H9 (cell line): ENCODE measurements around the gene TRIM52. TPM values are rescaled to one million over a fixed set of nuclear protein-coding genes. Genes with fewer than 3 reads are reported as not detected.

Experiments
- DNase-seq: peaks from one replicate; pipeline ENCODE4 v3.0.0-alpha.2; 2017
- H2AFZ ChIP-seq: one replicate; pipeline ENCODE4 v1.6.1; 2013; ENCODE audit warnings: mild to moderate bottlenecking, low read length, control low read depth, moderate library complexity
- H2AK5ac ChIP-seq: 2 replicates; pipeline ENCODE4 v1.6.1; 2013; ENCODE audit warnings: low read length, control low read depth, mixed read lengths; ENCODE audit not compliant: insufficient read length
- H2BK120ac ChIP-seq: one replicate; pipeline ENCODE4 v1.6.1; 2013; ENCODE audit warnings: low read depth, mild to moderate bottlenecking, low read length, control low read depth, inconsistent platforms; ENCODE audit not compliant: poor library complexity, severe bottlenecking
- H2BK12ac ChIP-seq: 2 replicates; pipeline ENCODE4 v1.6.1; 2013; ENCODE audit warnings: low read length, control low read depth, mixed read lengths, low read depth; ENCODE audit not compliant: insufficient read length
- H2BK15ac ChIP-seq: 2 replicates; pipeline ENCODE4 v1.6.1; 2013; ENCODE audit warnings: low read depth, low read length, control low read depth
- H2BK20ac ChIP-seq: one replicate; pipeline ENCODE4 v1.6.1; 2013; ENCODE audit warnings: low read depth, mild to moderate bottlenecking, low read length, control low read depth, inconsistent platforms; ENCODE audit not compliant: poor library complexity, severe bottlenecking
- H2BK5ac ChIP-seq: 2 replicates; pipeline ENCODE4 v1.6.1; 2013; ENCODE audit warnings: low read length, control low read depth, mixed read lengths; ENCODE audit not compliant: insufficient read length
- H3K14ac ChIP-seq: 2 replicates; pipeline ENCODE4 v1.6.1; 2013; ENCODE audit warnings: low read length, control low read depth; ENCODE audit not compliant: insufficient read depth
- H3K18ac ChIP-seq: 2 replicates; pipeline ENCODE4 v1.6.1; 2013; ENCODE audit warnings: low read depth, mild to moderate bottlenecking, mixed read lengths, low read length, control low read depth; ENCODE audit not compliant: insufficient read length
- H3K23ac ChIP-seq: 2 replicates; pipeline ENCODE4 v1.6.1; 2013; ENCODE audit warnings: low read length, control low read depth, mixed read lengths, low read depth; ENCODE audit not compliant: insufficient read length
- H3K23me2 ChIP-seq: 2 replicates; pipeline ENCODE4 v1.6.1; 2013; ENCODE audit warnings: low read depth, mild to moderate bottlenecking, mixed read lengths, low read length, control low read depth; ENCODE audit not compliant: insufficient read length, poor library complexity, severe bottlenecking
- H3K27ac ChIP-seq: 2 replicates; pipeline ENCODE4 v1.5.1; 2013; ENCODE audit warnings: low read length, control low read depth, mixed read lengths, low read depth; ENCODE audit not compliant: insufficient read length
- H3K27me3 ChIP-seq: 2 replicates; pipeline ENCODE4 v1.6.1; 2013; ENCODE audit warnings: low read length, control low read depth, inconsistent platforms; ENCODE audit not compliant: insufficient read depth
- H3K4ac ChIP-seq: 2 replicates; pipeline ENCODE4 v1.6.1; 2013; ENCODE audit warnings: low read depth, mild to moderate bottlenecking, control low read depth, inconsistent platforms, low read length, moderate library complexity
- H3K4me1 ChIP-seq: 2 replicates; pipeline ENCODE4 v1.6.1; 2013; ENCODE audit warnings: low read length, control low read depth, inconsistent platforms; ENCODE audit not compliant: insufficient read depth
- H3K4me2 ChIP-seq: 2 replicates; pipeline ENCODE4 v1.6.1; 2013; ENCODE audit warnings: low read length, control low read depth, mixed read lengths; ENCODE audit not compliant: insufficient read length, insufficient read depth
- H3K56ac ChIP-seq: 2 replicates; pipeline ENCODE4 v1.6.1; 2013; ENCODE audit warnings: low read depth, mild to moderate bottlenecking, mixed read lengths, low read length, control low read depth; ENCODE audit not compliant: insufficient read length
- H3K79me1 ChIP-seq: 2 replicates; pipeline ENCODE4 v1.6.1; 2013; ENCODE audit warnings: low read depth, mild to moderate bottlenecking, moderate library complexity, low read length, control low read depth, inconsistent platforms; ENCODE audit not compliant: insufficient read depth, poor library complexity, severe bottlenecking
- H3K79me2 ChIP-seq: 2 replicates; pipeline ENCODE4 v1.6.1; 2013; ENCODE audit warnings: low read length, control low read depth, inconsistent platforms; ENCODE audit not compliant: insufficient read depth
- H3K9ac ChIP-seq: 2 replicates; pipeline ENCODE4 v1.6.1; 2013; ENCODE audit warnings: low read length, control low read depth, mixed read lengths; ENCODE audit not compliant: insufficient read length; ENCODE audit errors: extremely low read depth
- H3K9me3 ChIP-seq: one replicate; pipeline ENCODE4 v1.6.1; 2013; ENCODE audit warnings: low read depth, low read length, inconsistent platforms; ENCODE audit not compliant: control insufficient read depth
- H3T11ph ChIP-seq: one replicate; pipeline ENCODE4 v1.6.1; 2013; ENCODE audit warnings: mild to moderate bottlenecking, low read length, control low read depth, inconsistent platforms
- H4K20me1 ChIP-seq: one replicate; pipeline ENCODE4 v1.6.1; 2013; ENCODE audit not compliant: control insufficient read depth, insufficient read length, insufficient read depth
- H4K5ac ChIP-seq: 2 replicates; pipeline ENCODE4 v1.6.1; 2013; ENCODE audit warnings: low read depth, mild to moderate bottlenecking, mixed read lengths, low read length, control low read depth; ENCODE audit not compliant: insufficient read length
- H4K8ac ChIP-seq: replicated peaks from 2 replicates; pipeline ENCODE4 v1.6.1; 2013; ENCODE audit warnings: low read length, control low read depth, mixed read lengths, low read depth; ENCODE audit not compliant: insufficient read length
- H4K91ac ChIP-seq: 2 replicates; pipeline ENCODE4 v1.6.1; 2013; ENCODE audit warnings: low read depth, mild to moderate bottlenecking, moderate library complexity, mixed read lengths, low read length, control low read depth; ENCODE audit not compliant: insufficient read length
- H3K27ac Mint-ChIP-seq, 3 experiments: 2 replicates in 2 of 3; 3 replicates in 1 of 3; pipeline ENCODE4 v1.8.0; 2020 to 2021; ENCODE audit warnings: mixed read lengths in 3 of 3, mild to moderate bottlenecking in 1 of 3, moderate library complexity in 1 of 3
- H3K27me3 Mint-ChIP-seq: 2 replicates; pipeline ENCODE4 v1.8.0; 2021; ENCODE audit warnings: low read depth, mild to moderate bottlenecking, moderate library complexity, mixed read lengths
- H3K36me3 Mint-ChIP-seq, 3 experiments: 2 replicates in 2 of 3; 3 replicates in 1 of 3; pipeline ENCODE4 v1.8.0; 2020 to 2021; ENCODE audit warnings: low read depth in 3 of 3, mixed read lengths in 3 of 3; ENCODE audit not compliant: insufficient read depth in 1 of 3
- H3K4me1 Mint-ChIP-seq, 2 experiments: 2 replicates each; pipeline ENCODE4 v1.8.0; 2020; ENCODE audit warnings: mixed read lengths in 2 of 2
- H3K4me3 Mint-ChIP-seq, 2 experiments: 2 replicates in 1 of 2; 3 replicates in 1 of 2; pipeline ENCODE4 v1.8.0; 2020 to 2021; ENCODE audit warnings: mild to moderate bottlenecking in 2 of 2, mixed read lengths in 2 of 2, moderate library complexity in 1 of 2
- H3K9me3 Mint-ChIP-seq, 2 experiments: 2 replicates in 1 of 2; 3 replicates in 1 of 2; pipeline ENCODE4 v1.8.0; 2020; ENCODE audit warnings: mild to moderate bottlenecking in 2 of 2, mixed read lengths in 2 of 2, moderate library complexity in 1 of 2
- CTCF ChIP-seq: fragments of 200-600 bp; sonication (generic); conservative IDR thresholded peaks from 3 replicates; pipeline ENCODE4 v1.8.0; 2021; ENCODE audit warnings: antibody characterized with exemption, mild to moderate bottlenecking
- WGBS: extraction: QIAGEN DNeasy Blood & Tissue Kit; methylation state at CpG from one replicate; pipeline ENCODE4 v1.1.7; 2013; ENCODE audit warnings: missing lambda C conversion rate, low lambda C conversion rate, mixed read lengths; ENCODE audit not compliant: insufficient read length; ENCODE audit errors: extremely low coverage; 5-methylcytosine and 5-hydroxymethylcytosine counted together
- total RNA-seq: library from RNA; stranded (reverse); gene quantifications from 2 replicates; pipeline ENCODE4 v1.2.1, GENCODE V29; 2021

TRIM52 gene
- total RNA-seq, 1 experiment from 2014 or later = 5.1 TPM

- Mint-ChIP-seq H3K9me3 (peaks cover 0 to 5% of the 10 kb centered on the region in 2 experiments; a peak in 2 of 5 replicates), H3K27me3 (peaks cover 14% of the 10 kb centered on the region), H3K27ac (peak overlapping the region; percentile 96 to 99 (median 97); a peak in 6 of 7 replicates), H3K4me3 (peak overlapping the region; percentile 98 to 99), H3K4me1 (peaks cover 18 to 25% of the 10 kb centered on the region in 2 experiments), H3K36me3 (peaks cover 3 to 17% (median 5%) of the 10 kb centered on the region in 3 experiments; a peak in 4 of 7 replicates)
- H3K27ac ChIP-seq = no peak overlapping the region
- no peak overlapping the region for H2BK15ac ChIP-seq
- no peak overlapping the region for H3K23ac ChIP-seq
- no peaks in the 10 kb centered on the region for H4K20me1 ChIP-seq
- no peak overlapping the region for H2BK120ac ChIP-seq
- H3K4me1 ChIP-seq = no peaks in the 10 kb centered on the region
- H2AFZ ChIP-seq = no peak overlapping the region
- H4K5ac ChIP-seq = no peak overlapping the region
- H3K56ac ChIP-seq = no peak overlapping the region
- no peak overlapping the region for H3K14ac ChIP-seq
- no peaks in the 10 kb centered on the region for H3K27me3 ChIP-seq
- no peak overlapping the region for H4K8ac ChIP-seq
- no peak overlapping the region for H3K4ac ChIP-seq
- H3K79me2 ChIP-seq = no peaks in the 10 kb centered on the region
- H2AK5ac ChIP-seq = no peak overlapping the region
- peaks cover 7% of the 10 kb centered on the region for H3K23me2 ChIP-seq
- H3K4me2 ChIP-seq = peak overlapping the region; percentile 79
- H3K9me3 ChIP-seq = no peaks in the 10 kb centered on the region
- no peak overlapping the region for H3T11ph ChIP-seq
- no peak overlapping the region for H3K18ac ChIP-seq
- no peak overlapping the region for H2BK20ac ChIP-seq
- WGBS = no CpG with 5 or more reads among the region's 31 CpGs
- H3K79me1 ChIP-seq = peaks cover 3% of the 10 kb centered on the region
- H3K9ac ChIP-seq = peak overlapping the region; percentile 31
- H4K91ac ChIP-seq = no peak overlapping the region
- H2BK5ac ChIP-seq = no peak overlapping the region
- no peak for TF ChIP-seq CTCF
- DNase-seq = peak; percentile 89
- H2BK12ac ChIP-seq = no peak overlapping the region
These were observed 37.1 kb downstream of the TRIM52 start for GRCh38 chr5:181223729-181224389.
